Stimulated activated CD4-positive, alpha-beta T cell treated with anti-CD3 and anti-CD28 coated beads, Interleukin-1b, Interleukin-23, amount 100 ng/mL, for 4 hours (primary cell): ENCODE results near the gene OSTC.
"Not testable (repeated sequence)": the region's sequence is repeated elsewhere in the genome, so short reads cannot be mapped to it uniquely, and the experiment has no call there.

Source experiments
- DNase-seq, 2 donors: peaks; one replicate each; pipeline ENCODE4 v3.0.0-alpha.2; 2020; ENCODE audit warnings: low read depth in 2 of 2

Gene OSTC

DNA sequence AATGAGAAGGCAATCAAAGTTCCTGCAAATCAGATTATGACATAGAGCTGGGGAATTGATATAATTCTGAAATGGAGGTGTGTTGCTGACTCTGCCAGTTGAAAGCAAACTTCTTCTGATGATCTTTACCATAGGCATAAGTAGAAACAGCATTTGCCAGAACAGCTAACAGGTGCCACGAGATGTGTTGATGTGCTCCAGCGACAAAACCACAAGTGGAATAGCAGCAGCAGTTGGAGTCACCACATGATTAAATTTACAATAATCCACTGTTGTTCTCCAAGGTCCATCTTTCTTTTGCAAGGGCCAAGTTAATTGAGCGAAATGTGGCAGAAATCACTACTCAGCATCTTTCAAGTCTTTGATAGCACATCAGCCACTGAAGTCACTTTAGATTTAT, 3.7 kb upstream of the OSTC start:
- no peak for DNase-seq

DNA sequence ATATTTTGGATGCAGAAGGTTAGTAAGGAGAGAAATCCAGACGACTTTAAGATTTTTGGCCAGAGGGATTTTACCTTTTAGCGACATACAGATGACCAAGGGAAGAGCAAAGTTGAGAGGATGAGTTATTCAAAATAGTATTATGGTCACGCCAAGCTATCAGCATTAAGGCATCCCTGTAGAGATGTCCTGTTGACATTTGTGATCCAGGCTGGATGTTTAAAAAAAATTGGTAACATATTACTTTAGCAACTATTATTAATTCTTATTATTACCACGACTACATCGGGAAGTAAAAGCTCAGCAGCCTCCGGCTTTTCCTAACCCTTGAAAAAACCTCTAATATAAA, 562 bp upstream of the OSTC start:
- no peak for DNase-seq

DNA sequence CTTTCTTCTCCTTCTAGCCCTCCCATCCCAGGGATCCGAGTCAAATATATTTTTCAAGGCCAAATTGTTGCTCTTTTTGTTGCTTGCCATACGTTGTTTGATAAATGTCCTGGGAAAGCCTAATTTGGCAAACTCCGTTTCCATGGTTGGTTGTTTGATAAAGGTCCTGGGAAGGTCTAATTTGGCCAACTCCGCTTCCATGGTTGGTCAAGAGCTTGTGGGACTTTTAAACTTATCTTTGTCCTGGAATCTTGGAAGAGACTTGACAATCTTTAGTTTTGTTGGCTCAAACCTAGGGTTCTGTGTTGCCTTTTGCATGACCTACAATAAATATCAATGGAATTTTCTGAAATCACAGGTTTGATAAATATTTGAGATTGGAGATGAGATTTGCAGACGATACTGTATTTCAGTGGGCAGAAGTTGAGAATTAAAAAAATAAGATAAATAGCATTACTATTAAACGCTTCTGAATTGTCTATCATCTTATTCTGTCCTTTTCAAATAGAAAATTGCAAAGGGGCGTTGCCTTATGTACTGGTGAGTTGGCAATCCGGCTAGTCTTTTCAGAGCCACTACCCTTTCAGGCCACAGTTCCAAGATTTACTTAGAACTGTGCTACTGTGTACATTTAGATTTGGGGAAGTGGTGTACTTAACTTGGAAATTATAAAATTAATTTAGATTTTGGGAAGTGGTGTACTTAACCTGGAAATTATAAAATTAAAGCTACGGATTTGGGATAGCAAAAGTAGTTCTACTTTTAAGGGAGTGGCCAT, 804 bp downstream of the OSTC start:
- DNase-seq = no peak

DNA sequence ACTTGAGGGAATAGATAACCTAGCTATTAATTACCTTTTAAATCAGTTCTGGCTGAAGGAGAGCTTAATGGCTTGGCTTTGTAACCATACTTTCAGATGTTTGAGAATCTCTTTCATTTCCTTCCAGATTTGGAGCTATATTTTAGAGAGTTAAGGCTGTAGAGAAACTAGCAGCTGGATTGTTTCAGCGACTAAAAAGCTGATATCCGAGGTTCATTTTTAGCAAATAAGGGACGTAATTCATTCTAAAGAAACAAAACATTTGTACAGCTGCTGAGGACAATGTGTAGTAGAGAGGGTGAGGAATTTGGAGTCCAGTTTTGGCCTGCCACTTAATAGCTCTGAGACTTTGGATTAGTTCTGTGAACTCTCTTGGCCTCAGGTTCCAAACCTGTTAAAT, 12.2 kb downstream of the OSTC start:
- no peak for DNase-seq

DNA sequence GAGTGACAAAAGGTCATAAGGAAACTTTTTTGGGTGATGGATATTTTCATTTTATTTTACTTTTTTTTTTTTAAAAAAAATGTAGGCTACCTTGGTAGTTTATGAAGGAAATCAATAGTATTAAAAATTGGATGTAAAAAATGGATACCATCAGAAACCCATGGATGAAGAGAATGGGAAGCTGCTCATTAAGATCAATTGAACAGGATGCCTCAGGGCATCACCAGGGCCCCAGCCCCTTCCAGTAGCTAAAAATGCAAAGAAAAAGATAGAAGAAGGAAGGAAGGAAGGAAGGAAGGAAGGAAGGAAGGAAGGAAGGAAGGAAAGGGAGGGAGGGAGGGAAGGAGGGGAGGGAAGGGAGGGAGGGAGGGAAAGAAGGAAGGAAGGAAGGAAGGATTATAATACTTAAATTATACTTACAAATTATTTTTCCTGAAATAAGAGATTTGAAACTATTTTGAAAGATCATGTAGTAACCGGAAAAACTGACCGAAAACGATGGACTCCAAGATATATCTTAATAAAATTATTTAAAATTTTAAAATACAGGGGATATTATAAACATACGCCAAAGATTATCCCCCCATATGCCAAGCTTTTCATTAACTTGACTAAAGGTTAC, 24.1 kb downstream of the OSTC start:
- no peak for DNase-seq

DNA sequence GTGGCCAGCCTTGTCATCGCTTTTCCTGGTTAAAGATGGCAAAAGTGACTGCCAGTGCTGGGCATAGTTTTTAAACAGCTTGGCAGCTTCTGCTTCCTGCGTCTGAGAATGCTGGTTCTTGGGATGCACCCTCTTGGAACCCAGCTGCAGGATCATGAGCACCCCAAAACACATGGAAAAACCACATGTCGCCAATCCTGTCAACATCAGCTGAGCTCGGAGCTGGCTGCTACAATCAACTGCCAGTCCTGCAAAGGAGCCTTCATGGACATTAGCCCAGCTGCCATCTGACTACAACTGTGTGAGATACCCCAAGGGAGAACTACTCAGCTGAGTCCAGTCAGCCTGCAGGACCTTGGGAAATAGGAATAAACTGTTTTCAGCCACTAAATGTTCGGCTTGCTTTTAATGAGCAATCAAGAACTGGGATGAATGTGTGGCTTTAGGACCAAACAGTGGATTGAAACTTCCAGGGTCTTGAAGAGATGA, 31.0 kb downstream of the OSTC start:
- no peak for DNase-seq

DNA sequence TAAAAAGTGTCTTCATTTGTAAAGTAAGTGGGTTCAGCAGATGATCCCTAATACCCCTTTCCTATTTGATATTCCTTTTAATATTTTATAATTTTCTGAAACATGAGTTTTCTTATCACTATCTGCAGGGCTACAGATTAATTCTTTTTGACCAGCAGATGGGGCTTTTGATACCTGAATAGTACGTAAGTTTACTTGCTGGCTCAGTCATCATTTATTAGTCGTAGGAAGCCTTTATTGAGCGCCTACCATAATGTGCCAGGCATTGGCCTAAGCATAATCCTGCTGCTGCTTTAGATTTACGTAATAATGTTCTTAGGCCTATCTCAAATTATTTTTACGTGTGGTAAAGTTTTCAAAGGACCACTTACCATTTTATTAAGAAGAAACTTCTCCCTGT, 33.1 kb downstream of the OSTC start:
- DNase-seq = no peak

DNA sequence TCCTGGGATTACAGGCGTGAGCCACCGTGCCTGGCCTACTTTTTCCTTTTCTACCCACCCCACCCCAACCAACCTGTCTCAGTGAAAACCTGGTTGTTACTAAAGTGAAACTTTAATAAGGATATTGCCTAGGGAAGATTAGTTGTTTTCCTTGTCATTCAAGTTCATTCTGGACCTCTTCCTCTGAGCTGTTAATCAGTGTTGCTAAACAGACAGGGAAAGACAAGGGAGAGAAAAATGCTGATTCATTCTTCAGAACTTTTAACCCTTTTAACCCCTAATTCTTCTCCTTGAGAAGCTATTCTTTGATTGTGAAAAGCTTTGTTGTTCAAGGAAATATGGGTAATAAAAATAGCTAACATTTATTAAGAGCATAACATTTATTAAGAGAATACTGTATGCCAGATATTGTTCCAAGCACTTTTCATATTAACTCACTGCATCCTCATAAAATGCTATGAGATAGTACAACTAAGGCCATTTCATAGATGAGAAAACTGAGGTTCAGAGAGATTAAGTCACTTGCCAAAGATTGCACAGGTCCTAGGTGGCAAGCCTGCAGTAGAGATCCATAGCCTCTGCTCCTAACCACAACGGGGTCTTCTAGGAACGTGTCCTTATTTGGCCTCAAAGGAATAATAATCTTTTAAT, 34.8 kb downstream of the OSTC start:
- no peak for DNase-seq

DNA sequence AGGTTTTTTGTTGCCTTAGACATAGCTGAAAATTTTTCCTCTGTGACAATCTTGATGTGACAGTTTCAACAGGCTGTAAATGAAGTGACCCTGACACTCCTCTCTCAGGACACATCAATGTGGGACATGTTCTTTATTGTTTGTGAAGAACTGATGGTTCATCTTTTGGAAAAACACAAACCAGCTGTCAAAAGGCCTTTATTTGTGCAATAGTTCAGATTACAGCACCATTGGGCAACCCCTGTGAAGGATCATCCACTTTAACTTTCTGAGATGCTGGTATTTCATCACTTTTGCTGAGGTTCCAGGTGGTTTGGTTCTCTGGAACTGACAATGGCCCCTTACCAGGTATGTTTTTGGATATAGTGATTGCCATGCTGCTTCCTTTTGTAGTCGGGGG, 40.3 kb downstream of the OSTC start:
- DNase-seq = no peak

DNA sequence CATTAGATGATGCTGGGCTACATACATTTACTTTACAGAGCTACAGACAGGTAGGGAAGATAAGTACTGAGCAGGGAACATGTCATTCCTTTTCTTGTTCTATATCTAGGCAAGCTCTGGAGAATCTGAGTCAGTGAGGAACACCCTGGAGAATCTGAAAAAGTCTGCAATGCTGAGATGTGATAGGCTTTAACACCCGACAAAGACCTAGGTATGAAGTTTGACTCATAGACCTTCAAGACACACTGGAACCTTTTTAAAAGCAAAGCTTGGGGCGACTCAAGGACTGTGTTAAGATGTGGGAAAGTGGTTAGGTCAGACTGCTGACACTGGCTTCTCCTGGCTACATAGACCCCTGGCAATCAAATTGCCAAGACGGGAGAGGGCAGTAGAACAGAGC, 42.8 kb downstream of the OSTC start:
- DNase-seq = no peak

DNA sequence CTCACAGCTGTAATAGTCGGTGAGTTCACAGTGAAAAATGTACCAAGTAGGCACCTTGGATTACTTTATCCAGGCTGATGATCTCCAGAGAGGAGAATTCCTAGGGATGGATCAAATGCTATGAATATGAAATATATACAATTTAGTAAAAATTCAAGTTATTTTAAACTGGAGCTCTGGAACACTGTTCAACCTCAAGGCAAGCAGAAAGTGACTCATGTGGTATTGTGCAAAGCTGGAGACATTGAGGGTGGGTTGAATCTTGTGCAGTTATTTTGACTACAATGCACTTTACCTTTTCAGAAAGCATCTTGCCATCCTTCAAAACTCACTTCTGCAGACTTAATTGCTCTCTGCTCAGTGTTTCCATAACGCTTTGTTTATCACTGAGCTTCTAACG, 43.4 kb downstream of the OSTC start:
- no peak for DNase-seq

DNA sequence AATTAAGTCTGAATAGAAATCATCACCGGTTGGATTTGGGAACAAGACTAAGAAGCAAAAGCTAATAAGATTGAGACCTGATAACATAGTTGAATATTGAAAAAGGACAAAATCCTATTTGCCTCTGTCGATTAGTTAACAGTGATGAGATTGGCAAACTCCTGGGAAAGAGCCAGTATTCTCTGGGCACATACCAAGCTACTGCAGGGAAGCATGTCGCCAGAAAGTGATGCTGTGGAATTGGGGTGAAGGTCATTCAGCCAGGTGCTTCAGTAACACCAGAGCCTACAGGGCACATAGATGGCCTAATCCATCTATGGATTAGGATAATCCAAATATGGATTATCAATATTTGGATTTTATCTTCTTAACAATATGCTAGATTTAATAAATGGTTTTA, 44.0 kb downstream of the OSTC start:
- no peak for DNase-seq

DNA sequence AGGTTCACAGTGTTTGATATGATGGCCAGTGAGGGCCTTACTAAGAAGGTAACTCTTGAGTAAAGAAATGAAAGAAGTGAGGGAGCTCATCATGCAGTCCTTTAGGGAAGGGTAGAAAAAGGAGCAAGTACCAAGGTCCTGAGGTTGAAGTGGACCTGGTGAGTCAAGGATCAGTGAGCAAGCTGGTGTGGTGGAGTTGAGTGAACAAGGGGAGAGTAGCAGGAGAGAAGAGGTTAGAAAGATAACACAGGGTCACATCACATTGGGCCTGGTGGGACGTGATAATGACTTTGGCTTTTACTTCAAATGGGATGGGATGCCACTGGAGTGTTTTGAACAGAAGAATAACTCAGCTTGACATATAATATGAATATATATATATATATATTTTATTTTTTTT, 44.7 kb downstream of the OSTC start:
- no peak for DNase-seq

DNA sequence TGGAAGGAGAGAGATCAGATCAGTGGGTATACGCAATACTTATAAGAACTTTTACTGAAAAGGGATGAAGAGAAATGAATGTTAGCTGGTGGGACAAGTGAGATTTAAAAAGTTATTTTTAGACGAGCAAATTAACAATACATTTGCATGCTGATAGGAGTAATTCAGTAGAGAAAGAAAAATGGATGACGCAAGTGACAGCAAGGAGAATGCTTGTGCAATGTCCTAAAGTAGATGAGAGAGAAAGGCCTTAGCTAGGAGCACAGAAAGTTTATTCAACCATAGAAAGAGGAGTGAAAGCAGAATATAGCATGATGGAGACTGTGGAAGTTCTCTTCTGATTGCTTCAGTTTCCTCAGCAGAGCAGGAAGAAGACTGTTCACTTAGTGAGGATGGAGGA, 45.8 kb downstream of the OSTC start:
- no peak for DNase-seq

DNA sequence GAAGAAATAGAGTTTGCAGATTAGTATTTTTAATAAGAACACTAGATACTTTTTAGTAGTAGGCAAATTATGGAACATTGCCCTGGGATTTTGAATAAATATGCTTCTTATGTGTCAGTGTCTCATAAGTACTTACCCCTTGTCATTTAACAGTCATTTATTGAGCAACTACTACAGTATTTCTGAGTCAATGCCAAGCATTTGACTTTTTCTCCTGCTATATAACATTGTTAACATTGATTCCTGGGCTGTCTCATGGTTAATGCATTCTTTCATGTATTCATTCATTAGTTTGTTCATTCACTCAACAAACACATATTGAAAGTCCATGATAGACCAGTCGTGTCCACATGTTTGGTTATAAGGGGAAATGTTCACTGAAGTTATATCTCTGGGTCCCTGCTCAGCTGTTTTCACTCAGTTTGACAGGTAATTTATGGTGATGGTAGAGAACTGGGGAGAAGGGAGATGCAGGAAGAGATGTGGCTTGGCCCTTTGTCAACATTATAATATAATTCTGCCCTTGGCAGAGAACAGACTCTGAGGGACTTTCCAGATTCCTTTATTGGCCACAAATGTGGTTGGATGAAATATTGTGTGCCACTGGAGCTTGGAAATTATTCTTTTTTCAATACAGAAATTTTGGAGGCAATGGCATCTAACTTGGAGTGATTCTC, 49.8 kb downstream of the OSTC start:
- DNase-seq = no peak

DNA sequence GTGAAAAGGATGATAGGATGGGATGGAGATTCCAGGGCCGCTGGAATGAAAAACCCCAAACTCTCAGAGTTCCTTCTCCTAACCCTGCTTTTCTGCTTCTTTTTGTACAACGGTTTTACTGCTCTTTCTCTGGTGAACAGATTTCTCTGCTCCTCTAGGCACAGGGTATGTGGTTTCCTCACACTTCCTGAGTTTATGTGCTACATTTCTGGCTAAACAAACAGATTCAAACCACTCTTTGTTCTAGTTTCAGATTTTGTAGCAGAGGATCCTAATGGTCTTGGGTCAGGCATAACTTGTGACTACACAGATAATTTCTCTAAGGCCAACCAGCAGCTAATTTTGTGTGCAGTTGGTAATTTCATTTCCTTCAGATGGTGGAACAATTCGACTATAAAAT, 52.6 kb downstream of the OSTC start:
- DNase-seq = no peak

DNA sequence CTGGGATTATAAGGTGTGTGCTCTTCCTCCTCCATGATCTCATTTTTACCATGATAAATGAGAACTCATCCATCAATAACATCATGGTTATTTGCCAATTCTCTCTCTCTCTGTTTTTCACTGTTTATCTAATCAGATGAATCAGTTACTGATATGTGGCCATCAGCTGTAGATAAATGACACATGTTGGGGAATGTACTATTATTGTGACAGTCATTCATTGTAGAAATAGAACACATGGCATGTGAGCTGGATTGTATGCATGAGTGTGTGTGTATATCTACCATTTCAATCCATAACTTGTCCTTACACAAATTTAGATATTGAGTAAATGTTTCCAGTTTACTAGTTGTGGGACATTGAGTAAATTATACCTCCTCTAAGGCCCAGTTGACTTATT, 53.0 kb downstream of the OSTC start:
- no peak for DNase-seq

DNA sequence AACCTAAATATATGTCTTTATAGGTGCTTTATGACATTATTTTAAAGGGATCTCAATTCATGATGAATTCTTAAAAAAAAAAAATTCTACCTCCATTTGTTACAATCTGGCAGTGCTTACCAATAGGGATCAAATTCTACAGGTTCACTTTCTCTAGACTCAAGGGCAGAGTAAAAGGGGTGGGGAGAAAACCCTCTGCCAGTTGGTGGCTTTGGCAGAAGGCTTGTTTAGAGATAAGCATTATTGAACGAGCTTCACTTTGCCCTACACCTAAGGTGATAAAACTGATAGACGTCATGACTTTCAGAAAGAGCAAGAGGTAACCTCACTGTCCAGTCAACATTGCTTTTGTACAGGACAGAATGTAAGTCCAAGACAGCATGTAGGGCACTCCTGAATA, 53.6 kb downstream of the OSTC start:
- DNase-seq = no peak

DNA sequence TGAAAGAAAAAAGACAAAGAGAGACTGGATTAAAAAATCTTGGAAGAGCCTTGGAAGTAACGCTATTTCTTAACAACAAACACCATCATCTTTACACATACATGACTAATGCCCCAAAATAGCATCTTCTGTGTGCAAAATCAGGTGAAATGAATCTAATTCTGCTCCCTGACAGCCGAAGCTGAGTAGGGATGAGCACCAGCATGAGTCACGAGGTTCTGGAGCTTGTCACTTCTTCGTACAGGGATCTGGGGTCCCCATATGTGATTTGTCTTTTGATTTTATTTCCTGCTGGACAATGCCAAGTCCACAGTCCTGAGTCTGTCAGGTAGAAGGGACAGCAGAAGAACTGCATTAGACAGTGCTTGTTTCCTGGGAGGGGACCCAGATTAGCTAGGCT, 55.9 kb downstream of the OSTC start:
- DNase-seq = no peak

DNA sequence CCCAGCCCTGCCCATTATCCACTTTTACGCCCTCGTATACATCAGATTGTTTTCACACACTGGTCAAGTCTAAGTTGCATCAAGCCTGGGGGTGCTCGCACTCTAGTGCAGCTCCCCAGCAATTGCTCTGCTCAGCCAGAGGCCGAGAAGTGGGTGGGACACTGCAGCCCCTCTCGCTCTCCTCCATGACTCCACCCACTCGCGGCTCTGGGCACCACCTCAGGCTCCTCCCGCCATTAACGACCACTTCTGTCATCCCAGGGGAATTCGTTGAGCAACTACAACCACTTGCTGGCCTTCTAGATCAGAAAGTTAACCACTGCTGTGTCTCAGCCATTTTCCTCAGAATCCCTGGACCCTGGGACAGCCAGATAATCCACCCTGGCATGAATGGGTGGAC, 58.8 kb downstream of the OSTC start:
- no peak for DNase-seq

DNA sequence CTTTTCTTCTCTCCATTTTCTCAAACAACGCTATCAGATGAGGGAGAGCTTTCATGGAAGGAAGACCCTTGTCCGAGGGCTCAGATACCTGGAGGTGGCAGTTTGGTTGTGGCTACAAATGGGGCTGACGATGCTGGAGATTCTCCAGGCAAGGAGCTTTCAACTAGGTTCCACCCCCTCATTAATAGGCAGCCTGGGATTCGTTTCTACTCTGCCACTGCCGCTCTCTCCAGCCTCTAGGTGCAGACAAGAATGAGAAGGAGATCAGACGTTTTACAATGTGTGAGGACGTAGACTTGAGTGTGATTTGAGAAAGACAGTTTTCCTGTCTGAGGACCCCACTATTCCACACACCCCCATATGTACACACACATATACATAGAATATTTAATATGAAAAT, 59.3 kb downstream of the OSTC start:
- no peak for DNase-seq

DNA sequence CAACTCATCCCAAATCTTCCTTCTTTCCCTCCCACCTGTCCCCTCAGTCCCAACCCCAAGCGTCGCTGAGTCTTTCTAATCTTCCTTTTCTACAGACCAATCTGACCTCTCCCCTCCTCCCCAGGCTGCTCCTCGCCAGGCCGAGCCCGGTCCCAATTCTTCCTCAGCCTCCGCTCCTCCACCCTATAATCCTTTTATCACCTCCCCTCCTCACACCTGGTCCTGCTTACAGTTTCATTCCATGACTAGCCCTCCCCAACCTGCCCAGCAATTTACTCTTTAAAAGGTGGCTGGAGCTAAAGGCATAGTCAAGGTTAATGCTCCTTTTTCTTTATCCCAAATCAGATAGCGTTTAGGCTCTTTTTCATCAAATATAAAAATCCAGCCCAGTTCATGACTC, 60.2 kb downstream of the OSTC start:
- not testable (repeated sequence) for DNase-seq

DNA sequence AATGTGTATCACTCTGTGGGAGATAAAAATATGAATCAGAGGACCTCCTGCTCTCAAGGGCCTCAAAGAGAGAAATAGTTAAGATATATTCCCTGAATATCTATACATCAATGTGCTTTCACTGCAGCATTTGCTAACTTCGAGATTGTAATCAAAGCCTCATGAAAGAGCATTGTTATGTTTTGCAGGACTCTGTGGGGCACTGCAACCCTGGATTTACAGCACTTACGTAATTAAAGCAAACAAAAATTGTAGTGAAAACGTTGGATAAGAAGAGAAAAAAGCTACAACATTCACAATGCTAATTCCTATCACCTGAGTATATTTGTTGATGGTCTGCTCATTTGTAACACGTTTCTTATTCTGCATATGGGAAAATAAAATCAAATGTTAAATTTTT, 64.5 kb downstream of the OSTC start:
- DNase-seq = no peak
